ENCODE measurements around the gene WNT5B. TPM values are rescaled to one million over a fixed set of nuclear protein-coding genes. Genes with fewer than 3 reads are reported as not detected.

The WNT5B gene
- total and polyA plus RNA-seq, 11 donors = 0.52 to 3.9 (median 1.3) TPM

DNA sequence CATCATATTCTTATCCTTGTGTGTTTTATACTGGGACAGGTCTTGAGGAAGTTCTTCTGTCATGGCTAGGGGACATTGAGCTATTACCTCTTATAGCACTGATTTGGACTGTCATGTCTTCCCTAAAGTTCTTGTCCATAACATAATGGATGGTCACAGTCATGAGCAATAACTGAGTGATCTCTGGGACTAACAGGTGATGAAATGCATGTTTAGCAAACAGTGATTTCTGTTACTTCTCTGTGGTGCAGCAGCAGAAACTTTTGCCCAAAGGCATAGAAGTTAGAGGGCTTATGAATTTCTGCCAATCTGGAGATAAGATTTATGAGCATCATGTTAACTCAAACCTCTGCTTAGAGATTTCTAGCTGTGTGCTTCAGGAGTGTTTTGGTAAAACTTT lies 67.8 kb downstream of the WNT5B start:
- DNase-seq = no peak
- Histone ChIP-seq H3K36me3 (peaks cover 0 to 6% (median 0%) of the 10 kb centered on the region in 9 donors), H3K27ac (no peak overlapping the region), H3K4me3 (no peak overlapping the region), H3K9me3 (no peaks in the 10 kb centered on the region), H3K4me1 (peaks cover 0 to 73% (median 27%) of the 10 kb centered on the region in 12 donors), H3K27me3 (no peaks in the 10 kb centered on the region)
- ATAC-seq = no peak
- no peak for TF ChIP-seq POLR2A (IDR thresholded peaks at IDR 0.05)
- TF ChIP-seq, protein P1, sequence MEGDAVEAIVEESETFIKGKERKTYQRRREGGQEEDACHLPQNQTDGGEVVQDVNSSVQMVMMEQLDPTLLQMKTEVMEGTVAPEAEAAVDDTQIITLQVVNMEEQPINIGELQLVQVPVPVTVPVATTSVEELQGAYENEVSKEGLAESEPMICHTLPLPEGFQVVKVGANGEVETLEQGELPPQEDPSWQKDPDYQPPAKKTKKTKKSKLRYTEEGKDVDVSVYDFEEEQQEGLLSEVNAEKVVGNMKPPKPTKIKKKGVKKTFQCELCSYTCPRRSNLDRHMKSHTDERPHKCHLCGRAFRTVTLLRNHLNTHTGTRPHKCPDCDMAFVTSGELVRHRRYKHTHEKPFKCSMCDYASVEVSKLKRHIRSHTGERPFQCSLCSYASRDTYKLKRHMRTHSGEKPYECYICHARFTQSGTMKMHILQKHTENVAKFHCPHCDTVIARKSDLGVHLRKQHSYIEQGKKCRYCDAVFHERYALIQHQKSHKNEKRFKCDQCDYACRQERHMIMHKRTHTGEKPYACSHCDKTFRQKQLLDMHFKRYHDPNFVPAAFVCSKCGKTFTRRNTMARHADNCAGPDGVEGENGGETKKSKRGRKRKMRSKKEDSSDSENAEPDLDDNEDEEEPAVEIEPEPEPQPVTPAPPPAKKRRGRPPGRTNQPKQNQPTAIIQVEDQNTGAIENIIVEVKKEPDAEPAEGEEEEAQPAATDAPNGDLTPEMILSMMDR (IDR thresholded peaks at IDR 0.05) = no peak
- intact Hi-C loops (cut with DNase I) = loop anchor here in 2 of 10 donors (5.0 to 10.0 kb wide), 2 partner anchors 58 to 76 kb away; no protein-coding TSS in a partner anchor

Small RNA genes within 50 kb of the gene (microRNA-seq; reads per million reads assigned to microRNA genes)
- gene MIR3649 = 0 reads per million in 4 donors

Other genes with a start within 250 kb of the WNT5B start
- 10 to 100 TPM in 1 of 9 donors, 1 to 10 TPM in 8; 4.7 to 10.1 (median 8.4) TPM for gene FBXL14, start 34.6 kb upstream of the WNT5B start, total RNA-seq
- 1 to 10 TPM; 1.7 to 9.0 TPM for gene FBXL14, start 34.6 kb upstream of the WNT5B start, polyA plus RNA-seq
- gene ADIPOR2, start 61.8 kb downstream of the WNT5B start, total RNA-seq = 10 to 100 TPM; 28.1 to 52.5 (median 36.7) TPM
- 10 to 100 TPM; 17.7 to 41.2 TPM for gene ADIPOR2, start 61.8 kb downstream of the WNT5B start, polyA plus RNA-seq
- not detected for gene LRTM2, start 191.3 kb downstream of the WNT5B start, total RNA-seq
- not detected for gene LRTM2, start 191.3 kb downstream of the WNT5B start, polyA plus RNA-seq

All from heart left ventricle (tissue), 16 donors.